Lower lobe of right lung (tissue), 2 donors: ENCODE results near the gene ABL2. TPM values are rescaled to one million over a fixed set of nuclear protein-coding genes. Genes with fewer than 3 reads are reported as not detected.
"Not testable (repeated sequence)": the region's sequence is repeated elsewhere in the genome, so short reads cannot be mapped to it uniquely, and the experiment has no call there.

ENCODE experiments used
- ATAC-seq, 2 donors: fragments of 200-7000 bp; cut with Tn5 transposase; one replicate each; pipeline ENCODE4 v1.9.1; 2020 to 2022; ENCODE audit warnings: mild to moderate bottlenecking in 2 of 2, moderate library complexity in 2 of 2
- DNase-seq: peaks from one replicate; pipeline ENCODE4 v3.0.0-alpha.2; 2020
- H3K27ac ChIP-seq: fragments of 200-600 bp; one replicate; pipeline ENCODE4 v1.8.0; 2022
- H3K27me3 ChIP-seq: fragments of 200-600 bp; one replicate; pipeline ENCODE4 v1.8.0; 2022; ENCODE audit warnings: low read depth
- H3K36me3 ChIP-seq: fragments of 200-600 bp; one replicate; pipeline ENCODE4 v1.8.0; 2022; ENCODE audit warnings: mild to moderate bottlenecking
- H3K4me1 ChIP-seq: fragments of 200-600 bp; one replicate; pipeline ENCODE4 v1.8.0; 2022
- H3K4me3 ChIP-seq: fragments of 200-600 bp; one replicate; pipeline ENCODE4 v1.8.0; 2022; ENCODE audit warnings: mild to moderate bottlenecking
- H3K9me3 ChIP-seq: fragments of 200-600 bp; one replicate; pipeline ENCODE4 v1.8.0; 2022
- CTCF ChIP-seq: fragments of 200-600 bp; IDR thresholded peaks from one replicate; pipeline ENCODE4 v1.8.0; 2022; ENCODE audit warnings: antibody characterized with exemption, mild to moderate bottlenecking
- intact Hi-C: fragments of 100-400 bp; cut with DNase I; formaldehyde crosslinking; loops from one replicate; pipeline ENCODE4 v1.11.0; 2022
- total RNA-seq: library from RNA; stranded (reverse); fragmentation: NEBNext Ultra II Directional; extraction: Animal tissue kit (Norgen Biotek cat#: 25700); gene quantifications from one replicate; pipeline ENCODE4 v1.2.1, GENCODE V29; 2021
- donor health status: DM: no; HTN: yes; CAD: no; lungs with severe emphysema.

Gene ABL2
- total RNA-seq, 1 donor from 2014 or later, result 27.0 TPM

GRCh38 chr1:179206812-179207211 lies 22.7 kb downstream of the ABL2 start:
- Histone ChIP-seq H3K9me3 (no peaks in the 10 kb centered on the region), H3K4me3 (no peak overlapping the region), H3K27ac (no peak overlapping the region), H3K27me3 (no peaks in the 10 kb centered on the region), H3K4me1 (peaks cover 12% of the 10 kb centered on the region), H3K36me3 (no peaks in the 10 kb centered on the region)
- no peak for TF ChIP-seq CTCF
- ATAC-seq, result no peak
- intact Hi-C loops, result no loop called here
- no peak for DNase-seq

- intact Hi-C loops, result no loop called here
- TF ChIP-seq CTCF, result no peak
Measured at GRCh38 chr1:179205284-179205683, 24.2 kb downstream of the ABL2 start.

GRCh38 chr1:179202161-179202560 lies 27.3 kb downstream of the ABL2 start:
- intact Hi-C loops, result no loop called here
- TF ChIP-seq CTCF, result no peak
- H3K27me3 ChIP-seq, result no peaks in the 10 kb centered on the region
- no peaks in the 10 kb centered on the region for H3K4me1 ChIP-seq
- no peaks in the 10 kb centered on the region for H3K36me3 ChIP-seq
- ATAC-seq (no peak), DNase-seq (no peak)
- H3K4me3 ChIP-seq, result no peak overlapping the region
- no peak overlapping the region for H3K27ac ChIP-seq
- no peaks in the 10 kb centered on the region for H3K9me3 ChIP-seq

More at GRCh38 chr1:179205284-179205683, 24.2 kb downstream of the ABL2 start:
- no peak overlapping the region for H3K4me3 ChIP-seq
- H3K9me3 ChIP-seq, result no peaks in the 10 kb centered on the region
- H3K4me1 ChIP-seq, result peaks cover 12% of the 10 kb centered on the region
- DNase-seq, result no peak
- H3K27ac ChIP-seq, result no peak overlapping the region
- no peaks in the 10 kb centered on the region for H3K27me3 ChIP-seq
- no peak for ATAC-seq
- H3K36me3 ChIP-seq, result no peaks in the 10 kb centered on the region

- Histone ChIP-seq H3K4me3 (no peak overlapping the region), H3K4me1 (no peaks in the 10 kb centered on the region), H3K36me3 (no peaks in the 10 kb centered on the region), H3K27ac (no peak overlapping the region), H3K27me3 (no peaks in the 10 kb centered on the region), H3K9me3 (no peaks in the 10 kb centered on the region)
- ATAC-seq, result no peak
- no peak for TF ChIP-seq CTCF
- intact Hi-C loops, result no loop called here
- DNase-seq, result no peak
Measured at GRCh38 chr1:179200586-179200985, 28.9 kb downstream of the ABL2 start.

GRCh38 chr1:179197690-179198297 lies 31.7 kb downstream of the ABL2 start:
- no peak for TF ChIP-seq CTCF
- Histone ChIP-seq H3K27ac (no peak overlapping the region), H3K27me3 (no peaks in the 10 kb centered on the region), H3K36me3 (no peaks in the 10 kb centered on the region), H3K4me1 (no peaks in the 10 kb centered on the region), H3K4me3 (no peak overlapping the region), H3K9me3 (no peaks in the 10 kb centered on the region)
- ATAC-seq (peak; percentile 78 to 83), DNase-seq (peak; percentile 59)
- intact Hi-C loops, result no loop called here

- H3K4me3 ChIP-seq, intact Hi-C loops, H3K27ac ChIP-seq, H3K9me3 ChIP-seq, H3K27me3 ChIP-seq, H3K4me1 ChIP-seq, DNase-seq, H3K36me3 ChIP-seq, ATAC-seq: not testable (repeated sequence)
Measured at GRCh38 chr1:179195857-179196256, 33.6 kb downstream of the ABL2 start.
